ENCODE measurements around the gene PTPRD. TPM values are rescaled to one million over a fixed set of nuclear protein-coding genes. Genes with fewer than 3 reads are reported as not detected.

Gene PTPRD
- total RNA-seq, 1 experiment from 2014 or later: 0.02 TPM

- Histone ChIP-seq H3K9me3 (ENCODE audit: control insufficient read depth in 1 of 2, insufficient read depth in 1 of 2, low read depth in 1 of 2, low read length in 2 of 2) (peaks cover 15 to 18% of the 10 kb centered on the region in 2 experiments; a peak in 2 of 4 replicates), H3K9me2 (ENCODE audit: insufficient read depth) (no peaks in the 10 kb centered on the region), H3K27me3 (ENCODE audit: insufficient read depth, low read length) (no peaks in the 10 kb centered on the region), H3K4me1 (ENCODE audit: control insufficient read depth in 1 of 2, insufficient read depth in 2 of 2, low read length in 2 of 2) (no peaks in the 10 kb centered on the region), H3K4me3 (replicated peaks in 1 of 2; ENCODE audit: low read depth in 1 of 2, low read length in 2 of 2) (no peak overlapping the region), H3K27ac (ENCODE audit: low read depth, low read length) (no peak overlapping the region), H4K20me1 (ENCODE audit: insufficient read depth) (no peaks in the 10 kb centered on the region), H2AFZ (ENCODE audit: low read depth, low read length, poor library complexity, severe bottlenecking) (no peak overlapping the region), H3K79me2 (ENCODE audit: insufficient read depth, low read length) (no peaks in the 10 kb centered on the region), H3K4me2 (ENCODE audit: low read length) (no peak overlapping the region), H3K36me3 (ENCODE audit: control insufficient read depth in 1 of 2, insufficient read depth in 2 of 2, low read length in 2 of 2) (no peaks in the 10 kb centered on the region), H3K9ac (ENCODE audit: low read length) (no peak overlapping the region)
- BruUV-seq (replicated peaks): no TSS peak
- RAD21 ChIA-PET (ENCODE audit: low non-redundant PET in 1 of 2, low total read pairs in 2 of 2, uncharacterized antibody in 2 of 2, unreplicated experiment in 2 of 2): no interaction called here
- ATAC-seq (no peak), DNase-seq (ENCODE audit: low read depth, low spot score) (no peak)
- TF ChIP-seq CTCF (IDR thresholded peaks at IDR 0.05 in 2 of 3, conservative IDR thresholded peaks at IDR 0.05 in 1 of 3; ENCODE audit: borderline replicate concordance in 1 of 3, insufficient read depth in 1 of 3, low read depth in 2 of 3, low read length in 2 of 3) (no peak), POLR2A (IDR thresholded peaks at IDR 0.05; ENCODE audit: borderline replicate concordance, extremely low read depth, insufficient read depth, insufficient read length) (no peak), FOSL1 (IDR thresholded peaks at IDR 0.05; ENCODE audit: low read depth) (no peak), ZBTB33 (IDR thresholded peaks at IDR 0.05; ENCODE audit: extremely low read depth, insufficient replicate concordance, low read length) (no peak), SRF (IDR thresholded peaks at IDR 0.05; ENCODE audit: low read depth) (no peak), ATF3 (IDR thresholded peaks at IDR 0.05) (no peak), EZH2phosphoT487 (IDR thresholded peaks at IDR 0.05; ENCODE audit: borderline replicate concordance) (no peak), EGR1 (IDR thresholded peaks at IDR 0.05; ENCODE audit: low read depth) (no peak), SP1 (IDR thresholded peaks at IDR 0.05; ENCODE audit: low read depth) (no peak), POLR2AphosphoS5 (IDR thresholded peaks at IDR 0.05; ENCODE audit: low read depth, low read length) (no peak), CEBPB (IDR thresholded peaks at IDR 0.05; ENCODE audit: low read depth) (no peak)
- POLR2A ChIA-PET: no interaction called here
- CTCF ChIA-PET: no interaction called here
- intact Hi-C loops (cut with micrococcal nuclease): no loop called here
Observed at GRCh38 chr9:9846557-9846956, 766.2 kb downstream of the PTPRD start.
